Astrocyte of the spinal cord (primary cell): Measurements from ENCODE around the gene SH3RF2.
"Not testable (repeated sequence)": the region's sequence is repeated elsewhere in the genome, so short reads cannot be mapped to it uniquely, and the experiment has no call there.

ENCODE experiments used
- DNase-seq: peaks from one replicate; pipeline ENCODE4 v3.0.0; 2011; ENCODE audit warnings: low read depth, low spot score
- H3K4me3 ChIP-seq: 2 replicates; pipeline ENCODE4 v1.5.1; 2011; ENCODE audit warnings: low read depth, mild to moderate bottlenecking, low read length, moderate library complexity
- in situ Hi-C: cut with HindIII; loops from 2 replicates; pipeline ENCODE4 v1.10.0; 2017; ENCODE audit warnings: low sequenced_read_pairs
- TF ChIP-seq, protein P1 (sequence below): IDR thresholded peaks from 2 replicates; pipeline ENCODE4 v1.5.1; 2012; ENCODE audit warnings: low read depth, mild to moderate bottlenecking, low read length, inconsistent platforms

Gene SH3RF2, protein sequence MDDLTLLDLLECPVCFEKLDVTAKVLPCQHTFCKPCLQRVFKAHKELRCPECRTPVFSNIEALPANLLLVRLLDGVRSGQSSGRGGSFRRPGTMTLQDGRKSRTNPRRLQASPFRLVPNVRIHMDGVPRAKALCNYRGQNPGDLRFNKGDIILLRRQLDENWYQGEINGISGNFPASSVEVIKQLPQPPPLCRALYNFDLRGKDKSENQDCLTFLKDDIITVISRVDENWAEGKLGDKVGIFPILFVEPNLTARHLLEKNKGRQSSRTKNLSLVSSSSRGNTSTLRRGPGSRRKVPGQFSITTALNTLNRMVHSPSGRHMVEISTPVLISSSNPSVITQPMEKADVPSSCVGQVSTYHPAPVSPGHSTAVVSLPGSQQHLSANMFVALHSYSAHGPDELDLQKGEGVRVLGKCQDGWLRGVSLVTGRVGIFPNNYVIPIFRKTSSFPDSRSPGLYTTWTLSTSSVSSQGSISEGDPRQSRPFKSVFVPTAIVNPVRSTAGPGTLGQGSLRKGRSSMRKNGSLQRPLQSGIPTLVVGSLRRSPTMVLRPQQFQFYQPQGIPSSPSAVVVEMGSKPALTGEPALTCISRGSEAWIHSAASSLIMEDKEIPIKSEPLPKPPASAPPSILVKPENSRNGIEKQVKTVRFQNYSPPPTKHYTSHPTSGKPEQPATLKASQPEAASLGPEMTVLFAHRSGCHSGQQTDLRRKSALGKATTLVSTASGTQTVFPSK

GRCh38 chr5:145936401-145937131 is at the start of gene SH3RF2:
TSS of gene SH3RF2 (plus strand) at chr5:145936578. CDS start at chr5:145937929, 1,351 bp downstream.
- peak; percentile 94 for DNase-seq
- TF ChIP-seq, protein P1, sequence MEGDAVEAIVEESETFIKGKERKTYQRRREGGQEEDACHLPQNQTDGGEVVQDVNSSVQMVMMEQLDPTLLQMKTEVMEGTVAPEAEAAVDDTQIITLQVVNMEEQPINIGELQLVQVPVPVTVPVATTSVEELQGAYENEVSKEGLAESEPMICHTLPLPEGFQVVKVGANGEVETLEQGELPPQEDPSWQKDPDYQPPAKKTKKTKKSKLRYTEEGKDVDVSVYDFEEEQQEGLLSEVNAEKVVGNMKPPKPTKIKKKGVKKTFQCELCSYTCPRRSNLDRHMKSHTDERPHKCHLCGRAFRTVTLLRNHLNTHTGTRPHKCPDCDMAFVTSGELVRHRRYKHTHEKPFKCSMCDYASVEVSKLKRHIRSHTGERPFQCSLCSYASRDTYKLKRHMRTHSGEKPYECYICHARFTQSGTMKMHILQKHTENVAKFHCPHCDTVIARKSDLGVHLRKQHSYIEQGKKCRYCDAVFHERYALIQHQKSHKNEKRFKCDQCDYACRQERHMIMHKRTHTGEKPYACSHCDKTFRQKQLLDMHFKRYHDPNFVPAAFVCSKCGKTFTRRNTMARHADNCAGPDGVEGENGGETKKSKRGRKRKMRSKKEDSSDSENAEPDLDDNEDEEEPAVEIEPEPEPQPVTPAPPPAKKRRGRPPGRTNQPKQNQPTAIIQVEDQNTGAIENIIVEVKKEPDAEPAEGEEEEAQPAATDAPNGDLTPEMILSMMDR: no peak
- peak within 1 kb of the TSS; percentile 43 for H3K4me3 ChIP-seq
- in situ Hi-C loops: no loop called here

- in situ Hi-C loops: no loop called here
- no peak for DNase-seq
- TF ChIP-seq, protein P1: no peak
- no peak overlapping the region for H3K4me3 ChIP-seq
Observed at GRCh38 chr5:145887217-145887616, 49.2 kb upstream of the SH3RF2 start.

DNA sequence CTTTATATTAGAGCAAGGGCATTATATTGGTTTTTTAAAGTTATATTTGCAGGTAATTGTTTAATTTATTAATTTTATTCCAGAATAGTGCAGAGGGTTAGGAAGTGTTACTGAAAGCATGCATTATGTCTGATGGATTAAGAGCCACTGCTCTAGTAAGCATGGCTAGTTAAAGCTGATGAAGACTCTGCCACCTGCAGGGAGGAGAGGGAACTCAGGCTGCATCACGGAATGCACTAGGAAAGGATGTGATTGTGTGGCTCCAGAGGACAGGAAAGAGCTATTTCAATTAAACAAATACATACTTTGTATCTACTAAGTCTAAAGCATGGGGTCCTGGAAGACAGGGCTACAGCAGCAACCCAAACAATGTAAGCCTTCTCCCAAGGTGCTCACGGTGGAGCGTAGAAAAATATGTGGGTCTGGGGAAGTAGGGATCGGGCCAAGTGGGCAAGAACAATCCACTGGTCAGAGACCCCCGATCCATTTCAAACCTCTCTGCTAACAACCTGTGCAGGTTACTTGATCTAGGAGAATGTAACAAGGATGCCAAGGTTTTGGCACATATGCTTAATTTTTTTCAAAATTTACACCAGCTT is 48.3 kb upstream of the SH3RF2 start:
- in situ Hi-C loops: no loop called here
- DNase-seq: peak; percentile 55
- no peak overlapping the region for H3K4me3 ChIP-seq
- TF ChIP-seq, protein P1: peak; percentile 92

DNA sequence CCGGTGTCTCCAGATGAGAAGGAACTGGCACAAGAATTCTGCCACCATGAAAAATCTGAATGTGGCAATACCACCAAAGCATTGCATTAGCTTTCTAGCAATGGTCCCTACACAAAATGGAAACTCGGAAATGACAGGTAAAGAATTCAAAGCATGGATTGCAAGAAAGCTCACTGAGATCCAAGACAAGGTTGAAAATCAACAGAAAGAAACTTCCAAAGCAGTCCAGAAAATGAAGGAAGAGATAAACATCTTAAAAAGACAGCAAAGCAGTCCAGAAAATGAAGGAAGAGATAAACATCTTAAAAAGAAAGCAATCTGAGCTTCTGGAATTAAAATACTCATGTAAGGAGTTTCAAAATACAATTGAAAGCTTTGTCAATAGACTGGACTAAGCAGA is 46.8 kb upstream of the SH3RF2 start:
- in situ Hi-C loops: no loop called here
- DNase-seq: no peak
- H3K4me3 ChIP-seq: no peak overlapping the region
- TF ChIP-seq, protein P1: no peak

DNA sequence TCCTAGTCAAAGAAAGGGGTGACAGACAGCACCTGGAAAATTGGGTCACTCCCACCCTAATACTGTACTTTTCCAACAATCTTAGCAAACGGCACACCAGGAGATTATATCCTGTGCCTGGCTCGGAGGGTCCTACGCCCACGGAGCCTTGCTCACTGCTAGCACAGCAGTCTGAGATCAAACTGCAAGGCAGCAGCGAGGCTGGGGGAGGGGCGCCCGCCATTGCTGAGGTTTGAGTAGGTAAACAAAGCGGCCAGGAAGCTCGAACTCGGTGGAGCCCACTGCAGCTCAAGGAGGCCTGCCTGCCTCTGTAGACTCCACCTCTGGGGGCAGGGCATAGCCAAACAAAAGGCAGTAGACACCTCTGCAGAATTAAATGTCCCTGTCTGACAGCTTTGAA is 45.0 kb upstream of the SH3RF2 start:
- H3K4me3 ChIP-seq, in situ Hi-C loops, DNase-seq: not testable (repeated sequence)

DNA sequence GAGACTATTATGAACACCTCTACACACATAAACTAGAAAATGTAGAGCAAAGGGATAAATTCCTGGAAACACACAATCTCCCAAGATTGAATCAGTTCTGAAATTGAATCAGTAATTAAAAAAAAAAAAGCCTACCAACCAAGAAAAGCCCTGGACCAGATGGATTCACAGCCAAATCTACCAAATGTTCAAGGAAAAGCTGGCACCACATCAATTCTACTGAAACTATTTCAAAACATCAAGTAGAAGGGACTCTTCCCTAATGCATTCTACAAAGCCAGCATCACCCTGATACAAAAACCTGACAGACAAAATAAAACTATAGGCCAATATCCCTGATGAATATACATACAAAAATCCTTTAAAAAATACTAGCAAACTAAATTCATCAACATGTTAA is 38.2 kb upstream of the SH3RF2 start:
- in situ Hi-C loops: no loop called here
- H3K4me3 ChIP-seq: no peak overlapping the region
- TF ChIP-seq, protein P1: no peak

More for the DNA sequence above, 38.2 kb upstream of the SH3RF2 start:
- no peak for DNase-seq
